SU-DHL-6 (cell line): ENCODE measurements around the gene PPP2R5D.

Experiments used
- H2AFZ ChIP-seq: fragments of 200-600 bp; sonication (generic); 2 replicates; pipeline ENCODE4 v1.6.1; 2014; ENCODE audit warnings: low read depth, mild to moderate bottlenecking, moderate library complexity, mixed read lengths, antibody characterized with exemption, low read length; ENCODE audit not compliant: severe bottlenecking
- H3F3A ChIP-seq: fragments of 200-600 bp; shearing (Covaris generic); 2 replicates; pipeline ENCODE4 v1.6.0; 2016; ENCODE audit warnings: antibody characterized with exemption, mild to moderate bottlenecking; ENCODE audit not compliant: insufficient read depth
- H3K27ac ChIP-seq: fragments of 200-600 bp; sonication (generic); 2 replicates; pipeline ENCODE4 v1.5.1; 2016; ENCODE audit warnings: low read depth, mild to moderate bottlenecking, low read length, moderate library complexity, mixed read lengths
- H3K27me3 ChIP-seq: fragments of 200-600 bp; sonication (generic), shearing (Covaris generic); 2 replicates; pipeline ENCODE4 v1.6.0; 2014; ENCODE audit warnings: mild to moderate bottlenecking, low read length
- H3K36me3 ChIP-seq: fragments of 200-600 bp; sonication (generic); 2 replicates; pipeline ENCODE4 v1.6.1; 2014; ENCODE audit warnings: mild to moderate bottlenecking, low read length, mixed read lengths
- H3K4me2 ChIP-seq: fragments of 300-600, 200-600 bp; shearing (Covaris generic), sonication (generic); 2 replicates; pipeline ENCODE4 v1.6.0; 2014; ENCODE audit warnings: low read length, low read depth, mild to moderate bottlenecking; ENCODE audit not compliant: poor library complexity, severe bottlenecking
- H3K4me3 ChIP-seq: fragments of 200-600 bp; sonication (generic); 2 replicates; pipeline ENCODE4 v1.5.1; 2014; ENCODE audit warnings: antibody characterized with exemption, low read length, mild to moderate bottlenecking, mixed read lengths; ENCODE audit not compliant: insufficient read depth, poor library complexity, severe bottlenecking
- H3K79me2 ChIP-seq: fragments of 200-600 bp; sonication (generic); 2 replicates; pipeline ENCODE4 v1.6.1; 2014; ENCODE audit warnings: mild to moderate bottlenecking, low read length, moderate library complexity; ENCODE audit not compliant: insufficient read depth
- H3K9ac ChIP-seq: fragments of 200-600 bp; sonication (generic); 2 replicates; pipeline ENCODE4 v1.7.0; 2014; ENCODE audit warnings: mild to moderate bottlenecking, low read length
- H3K9me2 ChIP-seq: fragments of 200-600 bp; sonication (generic); replicated peaks from 2 replicates; pipeline ENCODE4 v1.6.1; 2014; ENCODE audit warnings: low read length; ENCODE audit not compliant: insufficient read depth
- H3K9me3 ChIP-seq: fragments of 200-600 bp; sonication (generic); 2 replicates; pipeline ENCODE4 v1.6.1; 2014; ENCODE audit warnings: low read length, mixed read lengths; ENCODE audit not compliant: insufficient read depth
- H4K20me1 ChIP-seq: fragments of 200-600 bp; sonication (generic); 2 replicates; pipeline ENCODE4 v1.6.1; 2014; ENCODE audit warnings: low read depth, mild to moderate bottlenecking, antibody characterized with exemption, low read length, moderate library complexity, mixed read lengths
- EZH2phosphoT487 ChIP-seq: fragments of 200-600 bp; sonication (generic), shearing (Covaris generic); conservative IDR thresholded peaks from 2 replicates; pipeline ENCODE4 v1.6.1; 2018; ENCODE audit warnings: mild to moderate bottlenecking, antibody characterized with exemption, low read length, moderate library complexity, mixed read lengths
- TF ChIP-seq, protein P1 (sequence below): fragments of 200-600 bp; sonication (generic); IDR thresholded peaks from one replicate; pipeline ENCODE4 v1.5.1; 2017; ENCODE audit warnings: antibody characterized with exemption, mild to moderate bottlenecking, low read length, moderate library complexity; ENCODE audit not compliant: insufficient read depth, poor library complexity, severe bottlenecking

PPP2R5D gene

DNA sequence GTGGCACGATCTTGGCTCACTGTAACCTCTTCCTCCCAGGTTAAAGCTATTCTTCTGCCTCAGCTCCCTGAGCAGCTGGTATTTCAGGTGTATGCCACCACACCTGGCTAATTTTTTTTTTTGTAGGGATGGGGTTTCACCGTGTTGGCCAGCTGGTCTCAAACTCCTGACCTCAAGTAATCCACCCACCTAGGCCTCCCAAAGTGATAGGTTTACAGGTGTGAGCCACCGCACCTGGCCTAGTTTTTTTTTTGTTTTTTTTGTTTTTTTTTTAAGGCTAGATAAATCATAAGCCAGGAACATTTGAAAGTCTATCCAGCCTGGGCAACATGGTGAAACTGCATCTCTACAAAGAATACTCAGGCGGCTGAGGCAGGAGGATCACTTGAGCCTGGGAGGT, 48.0 kb downstream of the PPP2R5D start:
- Histone ChIP-seq H3K27ac (no peak overlapping the region), H4K20me1 (no peaks in the 10 kb centered on the region), H3F3A (peaks cover 6% of the 10 kb centered on the region; the same call in 1 of the 2 replicates), H3K36me3 (peaks cover 21% of the 10 kb centered on the region), H3K9ac (no peak overlapping the region), H3K4me2 (no peak overlapping the region), H3K27me3 (no peaks in the 10 kb centered on the region), H3K9me2 (no peaks in the 10 kb centered on the region), H2AFZ (no peak overlapping the region), H3K79me2 (no peaks in the 10 kb centered on the region), H3K4me3 (no peak overlapping the region), H3K9me3 (no peaks in the 10 kb centered on the region)
- TF ChIP-seq EZH2phosphoT487: no peak
- TF ChIP-seq, protein P1, sequence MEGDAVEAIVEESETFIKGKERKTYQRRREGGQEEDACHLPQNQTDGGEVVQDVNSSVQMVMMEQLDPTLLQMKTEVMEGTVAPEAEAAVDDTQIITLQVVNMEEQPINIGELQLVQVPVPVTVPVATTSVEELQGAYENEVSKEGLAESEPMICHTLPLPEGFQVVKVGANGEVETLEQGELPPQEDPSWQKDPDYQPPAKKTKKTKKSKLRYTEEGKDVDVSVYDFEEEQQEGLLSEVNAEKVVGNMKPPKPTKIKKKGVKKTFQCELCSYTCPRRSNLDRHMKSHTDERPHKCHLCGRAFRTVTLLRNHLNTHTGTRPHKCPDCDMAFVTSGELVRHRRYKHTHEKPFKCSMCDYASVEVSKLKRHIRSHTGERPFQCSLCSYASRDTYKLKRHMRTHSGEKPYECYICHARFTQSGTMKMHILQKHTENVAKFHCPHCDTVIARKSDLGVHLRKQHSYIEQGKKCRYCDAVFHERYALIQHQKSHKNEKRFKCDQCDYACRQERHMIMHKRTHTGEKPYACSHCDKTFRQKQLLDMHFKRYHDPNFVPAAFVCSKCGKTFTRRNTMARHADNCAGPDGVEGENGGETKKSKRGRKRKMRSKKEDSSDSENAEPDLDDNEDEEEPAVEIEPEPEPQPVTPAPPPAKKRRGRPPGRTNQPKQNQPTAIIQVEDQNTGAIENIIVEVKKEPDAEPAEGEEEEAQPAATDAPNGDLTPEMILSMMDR: no peak

DNA sequence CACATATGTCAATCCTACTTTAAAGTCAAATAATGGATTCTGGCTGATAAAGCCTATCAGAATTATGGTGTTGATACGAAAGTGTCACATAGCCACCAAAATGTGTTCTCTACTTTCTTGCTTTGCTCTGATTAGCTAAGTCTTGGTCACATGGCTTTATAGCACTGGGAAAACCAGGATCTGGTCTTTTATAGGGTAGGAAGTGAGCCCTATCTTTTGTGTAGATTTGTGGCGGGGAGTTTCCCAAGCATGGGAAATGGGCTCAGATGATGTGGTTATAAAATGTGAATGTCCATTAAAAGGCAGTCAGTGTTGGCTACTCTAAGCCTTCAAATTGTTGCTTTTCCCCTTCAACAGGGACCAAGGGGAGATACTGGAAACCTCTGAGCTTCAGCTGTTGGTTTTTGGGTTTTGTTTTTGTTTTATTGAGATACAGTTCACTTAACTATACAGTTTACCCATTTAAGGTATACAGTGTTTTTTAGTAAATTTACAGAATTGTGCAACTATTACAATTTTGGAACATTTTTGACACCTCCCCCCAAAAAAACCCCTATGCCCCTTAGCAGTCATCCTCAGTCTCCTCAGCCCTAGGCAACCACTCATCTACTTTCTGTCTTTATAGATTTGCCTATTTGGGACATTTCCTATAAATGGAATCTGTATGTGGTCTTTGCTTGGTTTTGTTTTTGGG, 49.3 kb downstream of the PPP2R5D start:
- Histone ChIP-seq H3K27me3 (no peaks in the 10 kb centered on the region), H3F3A (peaks cover 6% of the 10 kb centered on the region; the same call in 1 of the 2 replicates), H3K36me3 (peaks cover 16% of the 10 kb centered on the region), H3K9ac (no peak overlapping the region), H3K27ac (no peak overlapping the region), H3K9me3 (no peaks in the 10 kb centered on the region), H3K4me3 (no peak overlapping the region), H3K9me2 (no peaks in the 10 kb centered on the region), H2AFZ (no peak overlapping the region), H3K79me2 (no peaks in the 10 kb centered on the region), H3K4me2 (no peak overlapping the region), H4K20me1 (no peaks in the 10 kb centered on the region)
- TF ChIP-seq, protein P1: no peak
- TF ChIP-seq EZH2phosphoT487: no peak

DNA sequence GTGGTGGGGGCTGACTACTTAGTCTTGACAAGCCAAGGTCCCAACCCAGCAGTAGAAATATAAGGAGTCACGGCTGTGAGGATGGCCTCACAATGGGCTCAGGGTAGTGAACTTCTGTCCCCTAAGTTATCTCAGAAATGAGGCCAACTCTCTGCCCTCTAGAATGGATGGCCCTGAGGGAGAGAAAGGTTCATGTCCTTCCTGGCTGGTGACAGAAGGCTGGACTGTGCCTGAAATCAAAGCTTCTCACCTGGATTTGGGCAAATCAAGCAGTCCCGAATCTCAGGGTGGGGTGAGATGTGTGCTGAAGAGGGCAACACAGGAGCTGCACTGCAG, 49.8 kb downstream of the PPP2R5D start:
- Histone ChIP-seq H4K20me1 (no peaks in the 10 kb centered on the region), H3K36me3 (peaks cover 11% of the 10 kb centered on the region)
- TF ChIP-seq EZH2phosphoT487: no peak
- TF ChIP-seq, protein P1: no peak

More for the DNA sequence above, 49.8 kb downstream of the PPP2R5D start:
- H3K27me3 ChIP-seq: no peaks in the 10 kb centered on the region
- H3K9me2 ChIP-seq: no peaks in the 10 kb centered on the region
- H3K4me2 ChIP-seq: no peak overlapping the region
- no peak overlapping the region for H3K27ac ChIP-seq
- no peaks in the 10 kb centered on the region for H3K9me3 ChIP-seq
- H3K4me3 ChIP-seq: no peak overlapping the region
- H3K9ac ChIP-seq: no peak overlapping the region
- peaks cover 6% of the 10 kb centered on the region; the same call in 1 of the 2 replicates for H3F3A ChIP-seq
- no peak overlapping the region for H2AFZ ChIP-seq
- no peaks in the 10 kb centered on the region for H3K79me2 ChIP-seq
